NK-92 (cell line): ENCODE data around the gene TMEM50A.
"Not testable (repeated sequence)": the region's sequence is repeated elsewhere in the genome, so short reads cannot be mapped to it uniquely, and the experiment has no call there.

ENCODE experiments used
- DNase-seq: peaks from one replicate; lab custom pipeline; 2025; ENCODE audit not compliant: unreplicated experiment; lab: John Stamatoyannopoulos, UW

TMEM50A gene

GRCh38 chr1:25329950-25330349 is 8.2 kb upstream of the TMEM50A start:
- DNase-seq = not testable (repeated sequence)

- not testable (repeated sequence) for DNase-seq
Measured at GRCh38 chr1:25336922-25337354, 1.2 kb upstream of the TMEM50A start.

GRCh38 chr1:25337483-25338187 is 499 bp upstream of the TMEM50A start:
- DNase-seq = not testable (repeated sequence)

- DNase-seq = no peak
Measured at GRCh38 chr1:25338986-25339385, 852 bp downstream of the TMEM50A start.

GRCh38 chr1:25341746-25342145 is 3.6 kb downstream of the TMEM50A start:
- no peak for DNase-seq

GRCh38 chr1:25342846-25343245 is 4.7 kb downstream of the TMEM50A start:
- DNase-seq = no peak

- DNase-seq = no peak
Measured at GRCh38 chr1:25343872-25344271, 5.7 kb downstream of the TMEM50A start.

GRCh38 chr1:25347556-25347955 is 9.4 kb downstream of the TMEM50A start:
- no peak for DNase-seq

GRCh38 chr1:25349606-25350005 is 11.5 kb downstream of the TMEM50A start:
- no peak for DNase-seq

GRCh38 chr1:25355841-25356395 is 17.8 kb downstream of the TMEM50A start:
- DNase-seq = no peak

- no peak for DNase-seq
Measured at GRCh38 chr1:25356441-25356840, 18.3 kb downstream of the TMEM50A start.

GRCh38 chr1:25356848-25357247 is 18.7 kb downstream of the TMEM50A start:
- DNase-seq = no peak

- no peak for DNase-seq
Measured at GRCh38 chr1:25360596-25361581, 22.8 kb downstream of the TMEM50A start.

- no peak for DNase-seq
Measured at GRCh38 chr1:25361901-25362300, 23.8 kb downstream of the TMEM50A start.

- not testable (repeated sequence) for DNase-seq
Measured at GRCh38 chr1:25362634-25363559, 24.8 kb downstream of the TMEM50A start.

- DNase-seq = no peak
Measured at GRCh38 chr1:25369241-25369640, 31.1 kb downstream of the TMEM50A start.

GRCh38 chr1:25369691-25370271 is 31.6 kb downstream of the TMEM50A start:
- not testable (repeated sequence) for DNase-seq

GRCh38 chr1:25371757-25372156 is 33.6 kb downstream of the TMEM50A start:
- not testable (repeated sequence) for DNase-seq

- DNase-seq = not testable (repeated sequence)
Measured at GRCh38 chr1:25378367-25378766, 40.2 kb downstream of the TMEM50A start.

GRCh38 chr1:25382543-25382942 is 44.4 kb downstream of the TMEM50A start:
- not testable (repeated sequence) for DNase-seq
